Stimulated activated CD8-positive, alpha-beta memory T cell treated with anti-CD3 and anti-CD28 coated beads, Interleukin-12 subunit alpha, Interleukin-12 subunit beta, amount 100 ng/mL, for 1 hour (primary cell): ENCODE results near the gene UVSSA.

Source experiments
- DNase-seq: peaks from one replicate; pipeline ENCODE4 v3.0.0-alpha.2; 2020; ENCODE audit warnings: low read depth

The UVSSA gene

GRCh38 chr4:1409079-1409478 lies 62.1 kb downstream of the UVSSA start:
- no peak for DNase-seq

- no peak for DNase-seq
Observed at GRCh38 chr4:1409491-1410425, 62.8 kb downstream of the UVSSA start.

GRCh38 chr4:1410491-1411325 lies 63.7 kb downstream of the UVSSA start:
- DNase-seq, result no peak

- DNase-seq, result no peak
Observed at GRCh38 chr4:1411436-1412375, 64.7 kb downstream of the UVSSA start.

GRCh38 chr4:1412376-1413203 lies 65.6 kb downstream of the UVSSA start:
- DNase-seq, result no peak

- no peak for DNase-seq
Observed at GRCh38 chr4:1413204-1413663, 66.2 kb downstream of the UVSSA start.

- no peak for DNase-seq
Observed at GRCh38 chr4:1413687-1414479, 66.9 kb downstream of the UVSSA start.

GRCh38 chr4:1414831-1415680 lies 68.0 kb downstream of the UVSSA start:
- no peak for DNase-seq

- no peak for DNase-seq
Observed at GRCh38 chr4:1415681-1415981, 68.6 kb downstream of the UVSSA start.

GRCh38 chr4:1416051-1416947 lies 69.3 kb downstream of the UVSSA start:
- no peak for DNase-seq

GRCh38 chr4:1416948-1417260 lies 69.9 kb downstream of the UVSSA start:
- DNase-seq, result no peak

- DNase-seq, result no peak
Observed at GRCh38 chr4:1417522-1418390, 70.7 kb downstream of the UVSSA start.

GRCh38 chr4:1418494-1419285 lies 71.7 kb downstream of the UVSSA start:
- no peak for DNase-seq

- no peak for DNase-seq
Observed at GRCh38 chr4:1419708-1420107, 72.7 kb downstream of the UVSSA start.

- no peak for DNase-seq
Observed at GRCh38 chr4:1421657-1422056, 74.6 kb downstream of the UVSSA start.

- no peak for DNase-seq
Observed at GRCh38 chr4:1427010-1427409, 80.0 kb downstream of the UVSSA start.
